ENCODE data around the gene NR6A1.
A peak's percentile ranks its signal among the peaks of the same experiment; 100 is the strongest.

NR6A1 gene

DNA sequence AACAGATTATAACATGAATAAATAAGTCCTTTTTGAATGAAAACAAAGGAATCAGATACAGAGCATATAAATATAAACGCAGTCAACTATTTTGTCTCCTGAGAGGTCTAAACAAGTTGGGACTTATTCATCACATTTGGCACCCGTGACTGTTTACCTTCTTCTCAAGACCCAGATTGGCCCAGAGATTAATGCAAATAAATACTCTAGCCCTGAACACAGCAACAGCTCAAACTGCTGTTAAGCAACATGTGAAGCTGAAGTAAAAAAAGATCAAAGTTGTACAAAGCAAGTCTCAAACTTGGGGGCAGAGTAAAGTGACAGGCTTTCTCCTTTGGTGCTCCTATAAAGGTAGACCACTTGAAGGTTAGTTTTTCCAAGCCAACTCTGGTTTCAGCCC is 168.9 kb downstream of the NR6A1 start:
- DNase-seq: peak; percentile 71

DNA sequence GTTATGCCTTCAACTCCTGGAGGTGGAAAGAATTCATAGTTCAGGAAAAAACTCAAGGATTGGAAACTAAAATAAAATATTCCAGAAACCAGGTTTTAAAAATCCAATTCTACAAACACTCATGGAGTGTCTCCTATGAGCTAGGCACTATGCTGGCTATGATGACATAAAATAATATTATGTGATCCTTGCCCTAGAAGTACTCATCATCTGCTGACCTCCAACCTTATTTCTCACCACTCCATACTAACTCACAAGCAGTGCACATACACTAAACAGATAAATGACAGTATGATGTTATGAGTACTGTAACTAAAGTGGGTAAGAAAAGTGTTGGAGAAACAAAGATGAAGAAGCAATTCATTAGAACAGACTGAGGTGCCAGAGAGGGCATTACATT is 170.7 kb downstream of the NR6A1 start:
- DNase-seq: no peak

DNA sequence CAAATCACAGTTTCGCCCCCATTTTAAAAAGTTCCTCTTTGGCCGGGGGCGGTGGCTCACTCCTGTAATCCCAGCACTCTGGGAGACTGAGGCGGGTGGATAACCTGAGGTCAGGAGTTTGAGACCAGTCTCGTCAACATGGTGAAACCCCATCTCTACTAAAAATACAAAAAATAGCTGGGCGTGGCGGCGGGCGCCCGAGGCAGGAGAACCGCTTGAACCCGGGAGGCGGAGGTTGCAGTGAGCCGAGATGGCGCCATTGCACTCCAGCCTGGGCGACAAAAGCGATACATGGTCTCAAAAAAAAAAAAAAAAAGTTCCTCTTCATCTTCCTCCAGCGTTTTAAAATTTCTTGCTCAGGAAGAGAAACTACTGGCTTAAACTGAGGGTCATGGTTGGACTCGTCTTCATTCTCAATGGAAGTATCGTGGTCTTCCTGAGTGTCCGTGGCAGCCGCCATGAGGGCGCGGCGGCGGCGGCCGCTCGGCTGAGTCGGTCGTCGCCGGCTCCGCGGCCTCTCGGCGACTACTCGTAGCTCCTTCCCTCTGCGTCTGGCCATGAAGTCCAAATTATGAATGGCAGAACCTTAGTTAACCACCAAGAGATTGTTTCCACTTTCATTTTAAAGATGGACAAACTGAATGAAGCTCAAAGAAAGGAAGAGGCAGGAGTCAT is 171.9 kb downstream of the NR6A1 start:
- no peak for DNase-seq

DNA sequence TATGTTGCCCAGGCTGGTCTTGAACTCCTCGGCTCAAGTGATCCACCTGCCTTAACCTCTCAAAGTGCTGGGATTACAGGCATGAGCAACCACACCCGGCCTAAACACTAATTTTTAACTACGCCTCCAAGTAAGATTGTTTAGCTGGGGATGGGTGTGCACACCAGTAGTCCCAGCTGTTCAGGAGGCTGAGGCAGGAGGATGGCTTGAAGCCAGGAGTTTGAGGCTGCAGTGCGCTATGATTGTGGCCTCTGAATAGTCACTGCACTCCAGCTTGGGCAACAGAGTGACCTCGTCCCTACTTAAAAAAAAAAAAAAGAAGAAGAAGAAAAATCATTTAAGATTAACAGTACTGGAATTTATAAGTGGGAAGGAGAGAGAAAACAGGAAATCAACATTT is 173.1 kb downstream of the NR6A1 start:
- no peak for DNase-seq

DNA sequence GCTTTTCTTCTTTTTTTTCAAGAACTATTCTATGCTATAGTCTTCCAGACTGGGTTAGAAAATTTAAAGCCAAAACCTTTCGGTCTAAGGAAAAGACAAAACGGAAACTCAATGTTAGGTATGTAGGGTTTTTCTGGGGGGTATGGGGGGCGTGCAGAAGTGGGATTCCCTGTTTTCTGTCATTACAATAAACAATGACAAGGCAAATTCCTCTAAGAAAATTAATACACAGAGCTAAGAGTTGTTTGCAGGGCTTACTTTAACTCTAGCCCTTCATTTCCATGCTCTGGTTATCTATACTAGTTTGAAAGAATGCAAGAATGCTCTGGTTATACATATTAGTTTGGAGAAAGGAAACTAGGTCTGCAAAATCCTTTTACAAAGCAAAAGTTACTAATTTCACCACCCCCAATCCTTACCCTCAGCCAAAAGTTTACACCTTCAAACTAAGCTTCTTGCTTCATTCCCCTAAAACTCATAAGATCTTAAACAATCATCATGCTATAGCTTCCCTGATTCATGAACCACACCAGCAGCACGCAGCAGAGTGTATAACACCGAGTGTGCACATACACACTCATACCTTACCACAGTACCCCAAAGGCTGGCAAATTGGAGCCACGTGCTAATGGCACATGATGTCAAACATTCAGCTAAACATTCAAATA is 174.8 kb downstream of the NR6A1 start:
- DNase-seq: no peak

DNA sequence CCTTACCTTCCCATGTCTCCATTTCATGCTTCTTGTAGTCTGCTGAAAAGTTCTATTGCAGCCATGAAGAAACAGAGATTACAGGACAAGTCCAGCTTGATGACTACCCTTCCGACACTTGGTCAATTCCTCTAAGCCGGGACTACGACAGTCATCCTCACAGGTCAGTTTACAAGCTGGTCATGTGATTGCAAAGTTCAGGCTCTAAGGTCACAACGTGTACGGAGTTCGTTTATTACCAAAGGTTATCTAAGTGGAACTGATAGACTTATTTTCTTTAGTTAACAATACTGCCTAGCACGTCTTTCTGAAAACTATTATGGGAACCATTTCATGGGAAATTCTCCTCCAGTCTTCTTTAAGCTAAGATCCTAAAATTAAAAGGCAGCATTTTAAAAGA is 175.4 kb downstream of the NR6A1 start:
- DNase-seq: no peak

DNA sequence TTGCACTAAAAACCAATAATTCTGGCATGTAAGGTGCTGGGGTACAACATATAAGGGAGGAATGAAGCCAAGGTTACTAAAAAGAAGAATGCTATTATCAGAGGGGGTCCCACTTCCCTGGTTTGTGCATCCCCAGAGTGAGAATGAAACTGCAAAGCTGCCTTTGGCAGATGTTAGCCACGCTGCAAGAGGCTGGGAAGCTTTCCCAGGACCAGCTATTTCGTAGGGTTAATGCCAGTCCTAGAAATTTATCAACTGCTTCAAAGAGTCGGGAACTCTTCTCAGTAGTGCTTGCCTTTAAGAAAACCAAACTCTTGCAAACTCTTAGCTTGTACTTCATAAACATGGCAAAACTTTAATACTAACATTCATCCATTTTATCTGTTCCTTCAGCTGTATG is 176.4 kb downstream of the NR6A1 start:
- DNase-seq: no peak

DNA sequence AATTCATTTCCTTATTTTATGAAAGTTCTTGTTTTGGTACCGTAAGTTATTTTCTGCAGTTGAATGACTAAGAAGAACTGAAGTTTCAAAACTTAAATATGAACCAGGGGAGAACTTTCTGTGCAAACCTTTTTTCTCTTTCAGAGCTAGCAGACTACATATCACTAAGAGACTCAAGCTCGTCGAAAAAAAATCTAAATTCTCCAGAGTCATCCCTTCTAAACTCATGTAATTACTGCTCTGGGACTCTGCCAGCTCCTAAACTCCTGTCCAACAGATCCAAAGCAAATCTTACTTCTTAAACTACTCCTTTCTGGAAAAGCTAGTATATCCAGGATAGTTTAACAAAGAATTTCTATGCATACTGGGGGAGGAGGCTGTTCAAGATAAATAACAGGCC is 176.9 kb downstream of the NR6A1 start:
- no peak for DNase-seq

DNA sequence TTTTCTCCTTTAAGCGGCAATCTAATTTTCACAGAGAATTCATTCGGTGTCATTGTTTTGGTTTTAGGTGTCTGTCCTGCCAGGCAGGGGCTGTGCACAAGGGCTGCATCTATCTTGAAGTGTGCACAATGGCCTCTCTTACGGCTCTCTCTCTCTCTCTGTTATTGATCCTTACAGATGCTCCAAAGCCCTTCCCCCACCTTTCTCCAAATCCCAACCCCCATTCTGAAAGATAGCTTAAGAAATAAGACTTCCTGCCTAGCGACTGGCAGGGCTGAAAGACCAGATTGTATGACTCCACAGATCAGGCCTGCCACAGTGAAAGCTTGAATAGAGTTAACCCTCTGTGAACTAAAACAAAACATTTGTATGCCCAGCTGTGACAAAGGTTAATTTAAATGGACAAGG is 177.5 kb downstream of the NR6A1 start:
- no peak for DNase-seq

DNA sequence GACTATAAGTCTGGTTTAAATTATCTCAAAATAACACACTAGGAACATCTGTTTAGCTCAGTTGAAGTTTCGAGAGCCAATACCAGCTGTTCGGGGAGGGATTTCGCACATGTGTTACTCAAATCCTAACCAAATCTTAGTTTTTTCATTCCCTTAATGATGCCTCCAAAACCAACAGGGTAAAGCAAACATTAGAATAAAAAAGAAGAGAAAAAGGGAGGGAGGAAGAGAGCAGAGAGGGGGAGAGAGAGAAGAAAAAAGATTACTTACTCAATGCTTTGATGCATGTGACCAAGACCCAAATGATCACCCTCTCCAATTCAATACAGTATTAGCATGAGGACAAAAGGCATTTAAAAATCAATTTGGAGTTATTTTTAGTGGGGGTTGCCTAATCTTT is 177.9 kb downstream of the NR6A1 start:
- DNase-seq: no peak

DNA sequence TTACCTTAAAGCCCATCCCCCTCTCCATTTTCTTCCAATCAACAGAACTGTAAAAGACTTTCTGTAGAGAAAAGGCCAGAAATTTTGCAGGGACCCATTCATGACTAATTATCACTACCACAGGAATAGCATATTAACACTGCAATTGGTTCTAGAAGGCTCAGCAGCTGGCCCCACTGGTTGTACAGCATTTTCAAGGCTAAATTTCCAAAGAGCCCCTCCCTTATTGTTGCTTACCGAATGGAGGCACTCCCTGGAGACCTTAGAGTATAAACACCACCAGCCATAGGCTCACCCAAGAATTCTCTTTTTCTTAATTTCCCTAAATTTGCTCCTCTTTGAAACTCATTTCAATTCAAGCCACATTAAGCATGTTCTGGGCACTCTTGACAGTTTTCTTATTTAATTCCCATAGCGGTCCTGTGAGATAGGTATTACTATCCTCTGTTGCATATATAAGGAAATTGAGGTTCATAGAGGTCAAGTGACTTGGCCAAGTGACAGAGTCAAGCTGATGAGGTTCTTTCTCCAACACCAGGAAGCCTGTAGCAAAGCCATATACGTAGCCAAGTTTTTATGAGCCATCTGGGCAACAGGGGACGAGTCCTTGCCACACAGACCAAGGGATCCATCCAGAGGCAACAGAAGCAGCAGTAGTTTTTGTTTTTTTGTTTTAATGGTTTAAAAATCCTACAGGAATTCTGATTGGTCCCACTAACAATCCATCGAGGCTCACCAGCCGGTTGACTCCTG is 180.0 kb downstream of the NR6A1 start:
- DNase-seq: peak; percentile 3

DNA sequence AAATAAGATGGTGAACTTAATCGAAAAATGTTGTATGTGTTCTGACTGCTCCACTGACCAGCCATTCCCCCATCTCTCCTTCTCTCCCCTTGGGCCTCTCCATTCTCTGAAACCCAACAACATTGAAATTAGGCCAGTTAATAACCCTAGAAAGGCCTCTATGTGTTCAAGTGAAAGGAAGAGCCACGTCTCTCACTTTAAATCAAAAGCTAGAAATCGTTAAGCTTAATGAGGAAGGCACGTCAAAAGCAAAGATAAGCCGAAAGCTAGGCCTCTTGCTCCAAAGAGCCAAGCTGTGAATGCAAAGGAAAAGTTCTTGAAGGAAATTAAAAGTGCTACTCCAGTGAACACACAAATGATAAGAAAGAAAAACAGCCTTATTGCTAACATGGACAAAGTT is 186.5 kb downstream of the NR6A1 start:
- DNase-seq: no peak

DNA sequence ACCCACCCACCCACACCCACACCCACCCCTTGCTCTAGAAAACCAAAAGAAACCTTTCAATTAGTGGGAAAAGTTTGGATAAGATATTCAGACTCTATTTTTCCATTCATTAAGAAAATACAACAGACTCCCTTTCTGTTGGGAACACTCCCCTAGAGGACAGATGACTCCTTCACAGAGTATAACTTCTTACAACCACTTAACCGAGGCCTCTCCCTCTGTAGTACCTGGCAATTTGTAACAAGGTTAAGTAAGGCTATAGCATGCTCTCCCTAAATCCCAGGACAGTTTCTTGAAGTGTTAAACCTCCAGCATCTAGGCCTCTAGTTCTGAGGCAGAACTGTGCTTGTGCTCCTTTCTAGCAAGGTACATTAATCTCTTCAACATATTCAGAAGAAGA is 188.0 kb downstream of the NR6A1 start:
- DNase-seq: no peak

DNA sequence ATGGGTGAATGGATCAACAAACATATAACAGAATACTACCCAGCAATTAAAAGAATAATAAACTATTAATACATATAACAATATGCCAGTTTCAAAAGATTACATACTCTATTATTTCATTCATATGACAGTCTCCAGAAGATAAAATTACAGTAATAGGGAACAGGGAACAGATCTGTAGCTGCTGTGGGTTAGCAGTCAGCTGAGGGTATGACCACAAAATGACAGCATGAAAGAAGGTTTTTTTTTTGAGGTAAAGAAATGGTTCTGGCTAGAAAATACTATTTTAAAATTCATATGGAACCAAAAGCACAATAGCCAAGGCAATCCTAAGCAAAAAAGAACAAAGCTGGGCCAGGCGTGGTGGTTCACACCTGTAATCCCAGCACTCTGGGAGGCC is 190.9 kb downstream of the NR6A1 start:
- no peak for DNase-seq

DNA sequence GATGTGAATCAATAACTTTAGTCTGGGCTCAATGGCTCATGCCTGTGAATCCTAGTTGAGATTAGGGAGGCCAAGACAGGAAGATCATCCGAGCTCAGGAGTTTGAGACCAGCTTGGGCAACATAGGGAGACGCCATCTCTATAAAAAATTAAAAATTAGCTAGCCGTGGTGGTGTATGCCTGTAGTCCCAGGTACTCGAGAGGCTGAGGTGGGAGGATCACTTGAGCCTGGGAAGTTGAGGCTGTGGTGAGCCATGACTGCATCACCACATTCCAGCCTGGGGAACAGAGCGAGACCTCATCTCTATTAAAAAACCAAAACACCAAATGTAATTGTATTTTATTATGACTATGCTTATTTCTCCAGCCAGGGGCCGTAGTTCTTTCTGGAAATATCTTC is 194.4 kb downstream of the NR6A1 start:
- no peak for DNase-seq

DNA sequence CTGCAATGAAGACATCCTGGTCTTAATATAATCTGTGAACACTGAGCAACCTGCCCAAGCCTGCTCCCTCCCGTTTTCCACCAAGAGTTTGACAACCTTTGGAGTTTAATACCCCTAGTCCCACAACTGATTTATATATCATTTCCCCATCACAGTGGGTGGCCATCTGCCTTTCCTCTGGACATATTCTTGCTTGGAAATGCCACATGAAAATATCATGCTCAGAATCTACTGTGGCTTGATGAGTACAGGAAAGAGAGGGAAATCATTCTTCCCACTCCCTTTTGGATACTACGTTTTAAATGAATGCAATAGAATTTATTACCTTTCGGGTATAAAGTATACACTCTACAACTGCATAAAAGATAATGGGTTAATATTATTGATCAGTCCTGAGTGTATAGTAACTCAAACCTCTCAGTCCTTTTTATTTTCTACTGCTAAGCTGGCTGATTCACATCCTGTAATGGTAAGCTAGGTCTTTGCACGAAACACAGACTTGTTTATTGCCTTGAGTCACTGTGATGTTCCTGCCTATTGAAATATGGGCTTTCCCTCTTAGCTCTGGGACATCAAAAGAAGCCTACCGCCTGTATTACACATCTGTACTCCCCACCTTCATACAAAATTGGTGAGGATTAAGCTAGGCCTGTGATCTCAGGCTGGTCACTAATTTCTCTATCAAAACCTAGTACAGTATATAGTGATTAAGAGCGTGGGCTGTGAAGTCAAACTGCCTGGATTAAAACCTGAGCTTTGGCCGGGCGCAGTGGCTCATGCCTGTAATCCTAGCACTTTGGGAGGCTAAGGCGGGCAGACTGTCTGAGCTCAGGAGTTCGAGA is 196.4 kb downstream of the NR6A1 start:
- no peak for DNase-seq

DNA sequence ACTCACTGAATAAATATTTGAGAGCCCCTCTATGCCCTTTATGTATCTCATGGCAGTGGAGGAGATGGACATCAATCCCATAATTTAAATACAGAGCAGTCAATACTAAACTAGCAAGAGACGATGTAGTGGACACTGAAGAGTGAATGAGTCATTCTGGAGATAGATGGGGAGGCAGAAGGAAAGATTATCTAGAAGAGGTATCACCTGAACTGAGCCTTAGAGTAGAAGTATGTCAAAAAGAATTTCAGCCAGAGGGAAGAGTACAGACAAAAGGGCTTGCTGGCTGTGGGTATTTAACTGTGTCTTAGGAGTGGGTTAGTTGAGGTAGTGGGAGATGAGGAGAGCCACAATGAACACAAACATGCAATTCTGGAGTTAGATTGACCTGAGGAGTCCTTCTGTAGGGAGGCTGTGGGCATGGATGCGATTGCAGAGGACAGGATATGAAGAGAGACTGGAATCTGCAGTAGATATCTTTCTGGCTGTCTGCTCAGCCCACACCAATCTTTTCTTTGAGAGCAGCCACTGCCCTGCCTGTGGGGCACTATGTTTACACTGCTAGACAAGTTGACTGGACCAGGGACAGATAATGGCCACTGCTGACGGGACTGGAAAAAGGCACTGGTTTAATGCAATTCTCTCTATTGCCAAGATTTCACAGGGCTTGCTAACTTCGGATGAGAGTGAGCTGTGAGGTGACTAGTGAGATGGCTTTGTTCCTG is 200.0 kb downstream of the NR6A1 start:
- no peak for DNase-seq

DNA sequence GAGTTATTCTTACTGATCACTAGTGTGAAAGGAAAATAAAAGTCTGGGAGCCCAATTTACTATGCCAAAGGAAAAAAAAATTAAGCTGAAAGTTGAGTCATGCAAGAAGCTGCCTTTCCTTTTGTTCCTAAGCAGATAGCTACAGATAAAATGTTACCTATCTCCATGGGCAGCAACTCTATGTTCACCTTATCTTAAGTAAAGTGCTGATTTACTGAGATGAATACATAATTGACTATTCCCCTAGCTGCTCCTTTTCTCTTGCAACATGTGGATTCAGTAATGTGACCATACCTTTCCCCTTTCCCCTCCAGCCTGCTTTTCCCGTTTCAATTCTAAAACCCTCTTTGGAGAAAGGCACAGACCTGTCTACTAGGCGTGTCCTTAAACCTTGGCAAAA is 201.2 kb downstream of the NR6A1 start:
- no peak for DNase-seq

DNA sequence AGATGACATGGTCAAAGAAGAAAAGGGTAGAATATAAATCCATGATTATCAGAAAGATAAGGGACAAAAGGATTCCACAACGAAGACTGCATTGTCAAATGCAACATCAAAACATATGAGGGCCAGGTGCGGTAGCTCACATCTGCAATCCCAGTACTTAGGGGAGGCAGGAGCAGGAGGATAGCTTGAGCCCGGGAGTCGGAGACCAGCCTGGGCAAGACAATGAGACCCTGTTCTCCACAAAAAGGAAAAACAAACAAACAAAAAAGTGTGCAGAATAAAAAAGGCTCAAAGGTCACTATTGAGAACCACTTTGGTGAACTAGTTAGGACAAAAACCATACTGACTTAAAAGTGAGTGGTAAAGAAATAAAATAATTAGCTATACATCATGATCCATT is 203.7 kb downstream of the NR6A1 start:
- DNase-seq: no peak

DNA sequence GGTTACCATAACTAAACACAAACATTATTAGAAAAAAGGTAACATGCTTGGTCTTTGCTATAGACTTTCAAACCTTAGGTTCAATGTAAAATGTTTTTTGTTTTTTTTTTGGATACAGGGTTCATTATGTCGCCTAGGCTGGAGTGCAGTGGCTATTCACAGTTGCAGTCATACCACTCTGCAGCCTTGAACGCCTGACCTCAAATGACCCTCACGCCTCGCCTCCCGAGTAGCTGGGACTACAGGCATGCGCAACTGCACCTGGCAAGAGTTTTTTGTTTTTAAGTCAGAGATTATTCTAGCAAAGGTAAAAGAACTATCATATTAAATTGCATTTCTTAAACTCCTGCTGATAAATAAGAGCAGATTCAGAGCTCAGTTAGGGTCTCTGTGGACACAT is 208.8 kb downstream of the NR6A1 start:
- no peak for DNase-seq

DNA sequence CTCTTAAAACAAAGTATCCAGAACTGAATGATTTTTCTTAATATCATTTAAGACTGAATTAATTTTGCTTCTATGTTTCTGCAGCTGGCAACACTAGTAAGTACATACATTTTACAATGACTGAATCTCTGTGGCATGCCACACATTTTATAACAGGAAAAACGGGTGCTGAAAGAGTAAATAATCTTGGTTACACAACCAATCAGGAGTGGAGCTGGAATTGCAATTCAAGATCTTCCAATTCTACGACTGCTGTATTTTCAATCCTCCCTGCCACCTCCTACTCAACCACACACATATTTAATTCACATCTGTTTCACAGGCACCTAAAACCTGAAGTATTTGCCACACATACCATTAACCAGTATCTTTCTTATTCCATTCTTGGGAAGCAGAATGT is 211.2 kb downstream of the NR6A1 start:
- no peak for DNase-seq

DNA sequence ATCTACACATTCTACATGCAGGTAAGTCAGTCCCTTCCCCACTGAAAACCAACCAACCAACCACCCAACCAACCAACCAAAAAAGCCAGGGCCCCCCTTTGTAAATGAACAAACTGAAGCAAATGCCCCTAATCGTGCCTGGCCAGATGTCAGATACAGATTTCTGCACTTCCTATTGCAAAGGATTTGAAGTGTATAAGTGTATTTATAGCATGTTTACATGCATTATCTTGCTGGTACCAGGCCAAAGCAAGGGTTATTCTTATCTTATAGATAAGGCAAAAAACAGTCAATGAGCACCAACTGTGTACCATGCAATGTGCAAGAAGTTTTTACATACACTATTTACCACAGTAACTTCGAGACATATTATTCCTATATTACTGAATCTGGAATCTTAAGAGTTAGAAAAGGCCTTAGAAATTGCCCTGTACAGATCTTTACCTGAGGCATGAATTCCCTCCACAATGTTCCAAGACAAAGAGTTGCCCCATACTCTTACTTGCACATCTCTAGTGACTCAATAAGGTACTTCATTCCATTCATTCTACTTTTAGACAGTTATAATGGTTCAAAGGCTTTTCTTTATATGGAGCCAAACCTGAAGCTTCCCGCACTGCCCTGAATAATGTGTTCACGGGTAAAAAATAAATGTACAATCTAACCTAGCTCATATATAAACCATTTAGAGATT is 212.2 kb downstream of the NR6A1 start:
- no peak for DNase-seq

Measured in DMS79 treated with DMSO at 0.1 percent for 48 hours (cell line).